Measurements from ENCODE around the gene ATRN.
"Not testable (repeated sequence)": the region's sequence is repeated elsewhere in the genome, so short reads cannot be mapped to it uniquely, and the experiment has no call there.

The ATRN gene

GRCh38 chr20:3576363-3576762 is 105.5 kb downstream of the ATRN start:
- no peak for DNase-seq

- no peak for DNase-seq
Measured at GRCh38 chr20:3577366-3577765, 106.5 kb downstream of the ATRN start.

- no peak for DNase-seq
Measured at GRCh38 chr20:3580412-3580811, 109.6 kb downstream of the ATRN start.

- DNase-seq: no peak
Measured at GRCh38 chr20:3583765-3584164, 112.9 kb downstream of the ATRN start.

- DNase-seq: no peak
Measured at GRCh38 chr20:3586093-3586492, 115.3 kb downstream of the ATRN start.

- no peak for DNase-seq
Measured at GRCh38 chr20:3590164-3590563, 119.3 kb downstream of the ATRN start.

- DNase-seq: no peak
Measured at GRCh38 chr20:3592931-3593330, 122.1 kb downstream of the ATRN start.

GRCh38 chr20:3595541-3595940 is 124.7 kb downstream of the ATRN start:
- DNase-seq: no peak

GRCh38 chr20:3603108-3603507 is 132.3 kb downstream of the ATRN start:
- DNase-seq: no peak

GRCh38 chr20:3605386-3605886 is 134.6 kb downstream of the ATRN start:
- DNase-seq: not testable (repeated sequence)

- DNase-seq: no peak
Measured at GRCh38 chr20:3606021-3606420, 135.2 kb downstream of the ATRN start.

GRCh38 chr20:3611901-3612300 is 141.1 kb downstream of the ATRN start:
- no peak for DNase-seq

GRCh38 chr20:3612795-3613572 is 142.2 kb downstream of the ATRN start:
- no peak for DNase-seq

GRCh38 chr20:3613821-3614440 is 143.1 kb downstream of the ATRN start:
- DNase-seq: no peak

GRCh38 chr20:3614466-3614865 is 143.6 kb downstream of the ATRN start:
- no peak for DNase-seq

GRCh38 chr20:3615171-3615840 is 144.5 kb downstream of the ATRN start:
- DNase-seq: not testable (repeated sequence)

GRCh38 chr20:3616250-3616649 is 145.4 kb downstream of the ATRN start:
- no peak for DNase-seq

- no peak for DNase-seq
Measured at GRCh38 chr20:3621111-3621510, 150.3 kb downstream of the ATRN start.

GRCh38 chr20:3622406-3622805 is 151.6 kb downstream of the ATRN start:
- no peak for DNase-seq

- no peak for DNase-seq
Measured at GRCh38 chr20:3627476-3627875, 156.7 kb downstream of the ATRN start.

- no peak for DNase-seq
Measured at GRCh38 chr20:3628502-3629314, 157.9 kb downstream of the ATRN start.

- DNase-seq: no peak
Measured at GRCh38 chr20:3629893-3630292, 159.1 kb downstream of the ATRN start.

- DNase-seq: no peak
Measured at GRCh38 chr20:3630429-3630828, 159.6 kb downstream of the ATRN start.
